NCI-H2171 (cell line): Measurements from ENCODE around the gene GABARAP.

Experiments used
- DNase-seq: peaks from one replicate; lab custom pipeline; 2025; lab: John Stamatoyannopoulos, UW

Gene GABARAP

GRCh38 chr17:7205561-7205960, 36.7 kb downstream of the GABARAP start:
- DNase-seq = no peak

- peak; percentile 99 for DNase-seq
Observed at GRCh38 chr17:7204828-7205461, 37.3 kb downstream of the GABARAP start.

- peak; percentile 94 for DNase-seq
Observed at GRCh38 chr17:7204336-7204735, 37.9 kb downstream of the GABARAP start.

GRCh38 chr17:7203391-7203790, 38.9 kb downstream of the GABARAP start:
- no peak for DNase-seq

- no peak for DNase-seq
Observed at GRCh38 chr17:7196651-7197401, 45.4 kb downstream of the GABARAP start.

GRCh38 chr17:7195971-7196370, 46.3 kb downstream of the GABARAP start:
- no peak for DNase-seq

- peak; percentile 88 for DNase-seq
Observed at GRCh38 chr17:7192271-7192937, 49.8 kb downstream of the GABARAP start.

GRCh38 chr17:7191571-7192270, 50.5 kb downstream of the GABARAP start:
- DNase-seq = peak; percentile 74

- DNase-seq = no peak
Observed at GRCh38 chr17:7191069-7191468, 51.2 kb downstream of the GABARAP start.

- no peak for DNase-seq
Observed at GRCh38 chr17:7190276-7190917, 51.9 kb downstream of the GABARAP start.
